Measurements from ENCODE around the gene TOM1L1.

DNA sequence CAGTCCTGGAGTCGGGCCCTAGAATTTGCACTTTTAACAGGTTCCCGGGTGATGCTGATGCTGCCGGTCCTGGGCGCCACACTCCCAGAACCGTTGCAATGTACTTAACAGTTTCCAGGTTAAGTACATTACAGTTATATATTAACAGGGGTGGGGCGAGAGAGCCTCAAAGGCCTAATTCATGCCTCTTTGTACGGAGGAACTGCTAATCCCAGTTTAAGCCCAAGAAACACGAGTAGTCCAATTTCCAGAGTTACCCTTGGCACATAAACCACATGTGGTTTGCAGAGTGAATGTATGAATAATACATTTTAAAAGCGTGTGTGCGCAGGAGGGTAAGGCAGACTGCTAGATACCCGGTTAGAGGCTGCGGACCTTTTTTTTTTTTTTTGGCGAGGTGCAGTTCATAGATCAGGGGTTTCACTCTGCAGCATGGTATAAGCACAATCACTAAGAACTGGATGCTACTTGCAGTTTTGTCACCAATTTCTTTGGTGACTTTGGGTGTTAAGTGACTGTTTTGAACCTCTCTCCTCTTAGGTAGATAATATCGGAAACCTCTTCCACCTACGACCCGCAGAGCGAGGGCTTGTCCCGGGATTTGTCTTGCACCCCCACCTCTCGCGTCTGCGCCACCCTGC, 67.1 kb downstream of the TOM1L1 start:
- TF ChIP-seq, protein P1, sequence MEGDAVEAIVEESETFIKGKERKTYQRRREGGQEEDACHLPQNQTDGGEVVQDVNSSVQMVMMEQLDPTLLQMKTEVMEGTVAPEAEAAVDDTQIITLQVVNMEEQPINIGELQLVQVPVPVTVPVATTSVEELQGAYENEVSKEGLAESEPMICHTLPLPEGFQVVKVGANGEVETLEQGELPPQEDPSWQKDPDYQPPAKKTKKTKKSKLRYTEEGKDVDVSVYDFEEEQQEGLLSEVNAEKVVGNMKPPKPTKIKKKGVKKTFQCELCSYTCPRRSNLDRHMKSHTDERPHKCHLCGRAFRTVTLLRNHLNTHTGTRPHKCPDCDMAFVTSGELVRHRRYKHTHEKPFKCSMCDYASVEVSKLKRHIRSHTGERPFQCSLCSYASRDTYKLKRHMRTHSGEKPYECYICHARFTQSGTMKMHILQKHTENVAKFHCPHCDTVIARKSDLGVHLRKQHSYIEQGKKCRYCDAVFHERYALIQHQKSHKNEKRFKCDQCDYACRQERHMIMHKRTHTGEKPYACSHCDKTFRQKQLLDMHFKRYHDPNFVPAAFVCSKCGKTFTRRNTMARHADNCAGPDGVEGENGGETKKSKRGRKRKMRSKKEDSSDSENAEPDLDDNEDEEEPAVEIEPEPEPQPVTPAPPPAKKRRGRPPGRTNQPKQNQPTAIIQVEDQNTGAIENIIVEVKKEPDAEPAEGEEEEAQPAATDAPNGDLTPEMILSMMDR (IDR thresholded peaks at IDR 0.05; ENCODE audit: low read length) = 0 out of 2 replicates have a peak, but pooled peaks have one; percentile 63
- no peak for TF ChIP-seq EZH2 (IDR thresholded peaks at IDR 0.05; ENCODE audit: borderline replicate concordance, low read length)
